Retinal pigment epithelial cell (primary cell): ENCODE measurements around the gene LAMA5.

Experiments
- DNase-seq: peaks from one replicate; pipeline ENCODE4 v3.0.0-alpha.2; 2010; ENCODE audit warnings: low read depth
- H3K4me3 ChIP-seq: 2 replicates; pipeline ENCODE4 v1.5.1; 2011; ENCODE audit warnings: mild to moderate bottlenecking, low read length, control low read depth, moderate library complexity
- TF ChIP-seq, protein P1 (sequence below): conservative IDR thresholded peaks from 2 replicates; pipeline ENCODE4 v1.5.1; 2011; ENCODE audit warnings: low read depth, low read length, control low read depth, inconsistent platforms

Gene LAMA5

DNA sequence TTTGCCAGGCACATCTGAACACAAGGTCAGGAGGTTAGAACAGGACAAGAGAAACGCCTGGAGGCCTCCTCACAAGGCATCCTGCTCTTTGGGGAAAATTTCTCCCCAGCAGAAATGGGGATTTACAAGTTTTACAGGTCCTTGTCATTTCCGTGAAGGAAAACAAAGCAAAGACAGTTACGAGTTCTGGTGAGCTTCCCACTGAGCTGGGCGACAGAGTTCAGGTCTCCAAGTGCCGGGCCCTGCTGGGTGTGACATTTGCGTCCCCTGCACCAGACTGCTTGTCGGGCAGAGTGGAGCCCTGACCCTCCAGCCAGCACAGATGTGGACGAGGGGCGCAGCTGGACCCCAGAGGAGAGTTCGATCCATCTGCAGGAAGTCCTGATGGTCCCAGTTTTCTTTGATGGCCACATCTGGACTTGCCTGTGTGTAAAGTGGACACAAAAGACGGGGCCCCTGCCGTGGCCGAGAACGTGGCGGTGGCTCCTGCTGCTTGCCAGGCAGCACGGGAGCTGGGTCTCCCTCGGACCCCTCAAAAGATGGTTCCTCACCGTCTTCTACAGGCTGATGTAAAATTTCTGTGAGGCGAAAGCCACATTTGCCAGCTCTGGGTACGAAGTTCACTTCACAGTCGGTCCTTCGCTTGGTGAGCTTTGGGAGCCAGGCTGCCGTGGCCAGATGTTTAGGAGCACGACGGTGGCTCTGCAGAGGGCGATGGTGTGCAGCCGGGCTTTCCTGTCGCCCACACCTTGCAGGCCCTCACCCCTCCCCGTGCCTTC lies 69.5 kb downstream of the LAMA5 start:
- TF ChIP-seq, protein P1, sequence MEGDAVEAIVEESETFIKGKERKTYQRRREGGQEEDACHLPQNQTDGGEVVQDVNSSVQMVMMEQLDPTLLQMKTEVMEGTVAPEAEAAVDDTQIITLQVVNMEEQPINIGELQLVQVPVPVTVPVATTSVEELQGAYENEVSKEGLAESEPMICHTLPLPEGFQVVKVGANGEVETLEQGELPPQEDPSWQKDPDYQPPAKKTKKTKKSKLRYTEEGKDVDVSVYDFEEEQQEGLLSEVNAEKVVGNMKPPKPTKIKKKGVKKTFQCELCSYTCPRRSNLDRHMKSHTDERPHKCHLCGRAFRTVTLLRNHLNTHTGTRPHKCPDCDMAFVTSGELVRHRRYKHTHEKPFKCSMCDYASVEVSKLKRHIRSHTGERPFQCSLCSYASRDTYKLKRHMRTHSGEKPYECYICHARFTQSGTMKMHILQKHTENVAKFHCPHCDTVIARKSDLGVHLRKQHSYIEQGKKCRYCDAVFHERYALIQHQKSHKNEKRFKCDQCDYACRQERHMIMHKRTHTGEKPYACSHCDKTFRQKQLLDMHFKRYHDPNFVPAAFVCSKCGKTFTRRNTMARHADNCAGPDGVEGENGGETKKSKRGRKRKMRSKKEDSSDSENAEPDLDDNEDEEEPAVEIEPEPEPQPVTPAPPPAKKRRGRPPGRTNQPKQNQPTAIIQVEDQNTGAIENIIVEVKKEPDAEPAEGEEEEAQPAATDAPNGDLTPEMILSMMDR, result no peak
- H3K4me3 ChIP-seq, result no peak overlapping the region
- no peak for DNase-seq

DNA sequence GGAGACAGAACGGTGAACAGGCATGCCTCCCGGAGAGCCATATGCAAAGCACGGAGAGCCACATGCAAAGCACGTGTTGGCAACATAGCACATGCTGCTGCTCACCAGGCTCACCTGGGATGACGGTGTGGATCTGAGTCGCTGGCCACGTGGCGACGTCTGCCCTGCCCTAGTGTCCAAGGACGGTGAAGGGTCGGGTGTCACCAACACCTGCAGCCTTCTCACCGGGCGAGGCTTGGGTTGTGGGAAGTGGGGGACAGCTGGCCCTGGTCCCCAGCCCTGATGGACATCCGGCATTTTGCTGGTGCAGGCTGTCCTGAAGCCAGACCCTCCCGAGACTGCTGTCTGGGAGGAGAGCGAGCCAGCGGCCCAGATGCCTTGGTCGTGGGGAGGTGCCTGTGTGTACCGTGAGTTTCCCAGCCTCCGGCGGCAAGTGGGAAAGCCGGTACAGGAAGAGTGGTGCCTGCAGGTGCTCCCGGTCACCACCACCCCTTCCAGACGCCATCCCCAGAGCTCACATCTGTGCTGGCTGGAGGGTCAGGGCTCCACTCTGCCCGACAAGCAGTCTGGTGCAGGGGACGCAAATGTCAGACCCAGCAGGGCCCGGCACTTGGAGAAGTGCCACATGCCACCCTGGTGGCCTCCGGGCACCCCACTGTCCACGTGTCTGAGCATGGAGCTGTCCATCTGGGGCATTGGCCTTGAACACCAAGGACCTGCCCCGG lies 70.2 kb downstream of the LAMA5 start:
- no peak overlapping the region for H3K4me3 ChIP-seq
- TF ChIP-seq, protein P1, result no peak
- DNase-seq, result no peak

DNA sequence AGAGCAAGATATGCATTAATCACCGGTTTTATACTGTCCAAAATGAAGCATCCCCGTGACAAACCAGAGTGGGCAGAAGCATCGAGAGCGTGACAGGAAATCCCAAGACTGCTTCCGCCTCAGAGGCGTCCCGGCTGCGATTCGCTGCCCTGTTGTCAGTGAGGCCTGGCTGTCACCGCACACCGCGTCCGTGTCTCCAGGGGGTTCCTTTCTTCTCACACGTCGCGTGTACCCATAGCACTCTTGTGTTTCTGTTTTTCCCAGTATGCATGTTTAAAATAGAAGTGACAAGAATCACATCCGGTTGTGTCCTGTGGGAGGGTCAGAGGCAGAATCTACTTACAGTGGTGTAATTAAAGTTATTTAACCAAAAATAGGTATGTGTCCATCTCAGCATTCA lies 72.6 kb downstream of the LAMA5 start:
- no peak for DNase-seq
- no peak overlapping the region for H3K4me3 ChIP-seq

DNA sequence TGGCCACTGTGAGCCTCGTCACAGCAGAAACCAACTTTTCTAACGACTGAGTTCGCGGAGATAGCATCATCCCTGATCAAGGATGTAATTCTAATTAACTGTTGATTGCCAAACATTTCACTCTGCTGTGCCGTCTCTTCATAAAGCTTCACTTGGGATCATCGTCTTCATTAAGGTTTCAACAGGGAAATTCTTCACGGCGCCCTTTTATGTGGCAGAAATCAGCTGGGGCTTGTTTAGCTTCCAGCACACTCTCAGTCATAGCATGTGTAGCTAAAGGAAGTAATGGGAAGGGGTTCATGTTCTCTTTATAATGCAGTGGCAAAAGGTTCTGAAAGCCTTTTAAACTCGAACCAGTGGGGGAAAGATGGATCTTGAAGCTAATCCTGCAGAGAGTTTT lies 73.2 kb downstream of the LAMA5 start:
- DNase-seq, result no peak
- TF ChIP-seq, protein P1, result no peak
- H3K4me3 ChIP-seq, result no peak overlapping the region

More for the DNA sequence above, 72.6 kb downstream of the LAMA5 start:
- TF ChIP-seq, protein P1, result no peak

DNA sequence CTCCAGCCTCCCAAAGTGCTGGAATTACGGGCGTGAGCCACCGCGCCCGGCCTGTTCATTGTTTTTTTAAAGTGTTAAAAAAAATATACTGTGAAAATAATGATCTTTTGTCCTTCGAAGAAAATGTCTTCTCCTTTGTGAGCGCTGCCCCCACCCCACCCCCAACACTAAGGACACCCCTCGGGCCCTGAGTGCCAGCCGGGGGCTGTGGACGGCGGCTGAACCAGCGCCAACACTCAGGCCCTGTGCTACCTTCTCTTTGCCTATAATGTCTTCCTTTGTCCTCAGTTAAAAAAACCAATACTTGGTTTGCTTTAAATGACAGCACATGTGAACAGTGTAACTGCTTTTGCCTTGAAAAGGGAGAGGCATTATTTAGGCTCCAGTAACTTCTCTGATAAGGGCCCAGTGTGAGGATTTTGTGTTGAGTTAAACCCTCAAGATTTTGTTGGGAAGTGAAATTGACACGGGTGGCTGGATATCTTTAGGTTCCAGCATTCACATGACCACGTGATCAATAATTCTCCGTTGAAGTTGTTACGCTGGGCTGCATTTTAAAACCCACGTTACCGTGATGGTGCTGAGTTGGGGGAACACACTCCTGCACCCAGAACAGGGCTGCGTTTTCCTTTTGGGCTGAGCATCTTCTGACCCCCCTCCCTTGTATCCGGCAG lies 73.9 kb downstream of the LAMA5 start:
- TF ChIP-seq, protein P1, result no peak
- no peak for DNase-seq
- H3K4me3 ChIP-seq, result no peak overlapping the region

DNA sequence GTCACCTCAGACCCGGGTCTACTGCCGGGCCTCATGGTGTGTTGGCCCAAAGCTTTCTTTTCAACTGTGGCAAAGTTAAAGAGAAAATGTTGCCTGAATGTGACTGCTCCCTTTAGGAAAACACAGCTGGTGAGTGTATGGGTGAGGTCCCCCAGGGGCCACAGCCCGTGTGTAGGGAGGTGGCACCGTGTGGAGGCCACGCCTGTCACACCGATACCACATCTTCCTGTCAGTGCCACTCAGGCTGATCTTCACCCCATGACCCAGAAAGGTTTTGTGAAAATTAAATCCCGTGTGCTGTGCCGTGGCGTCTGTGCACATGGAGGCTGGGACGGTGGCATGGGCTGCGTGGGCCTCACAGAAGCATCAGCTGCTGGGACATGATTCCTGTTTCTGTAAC lies 75.0 kb downstream of the LAMA5 start:
- H3K4me3 ChIP-seq, result no peak overlapping the region
- TF ChIP-seq, protein P1, result no peak
- DNase-seq, result no peak
